Measurements from ENCODE around the gene VPS26C. TPM values are rescaled to one million over a fixed set of nuclear protein-coding genes. Genes with fewer than 3 reads are reported as not detected.

The VPS26C gene
- total and polyA plus RNA-seq, 10 of the 15 experiments (the other 5 are each of a cell fraction or from before 2014, with no cell fraction given) = 32.5 to 65.1 (median 48.0) TPM

- no peak overlapping the region for H3K4me3 ChIP-seq
- TF ChIP-seq BCL3 (IDR thresholded peaks at IDR 0.05; ENCODE audit: borderline replicate concordance, insufficient read depth, low read depth, low read length, poor library complexity, severe bottlenecking) = no peak
- TF ChIP-seq POLR2A (IDR thresholded peaks at IDR 0.05; ENCODE audit: low read depth, low read length) = no peak
- TF ChIP-seq RELB (IDR thresholded peaks at IDR 0.05; ENCODE audit: low read depth) = no peak
- no peak for TF ChIP-seq CTCF (IDR thresholded peaks at IDR 0.05 in 2 of 3, conservative IDR thresholded peaks at IDR 0.05 in 1 of 3; ENCODE audit: control insufficient read depth in 2 of 3, extremely low read depth in 1 of 3, insufficient read depth in 1 of 3, low read depth in 3 of 3, low read length in 3 of 3)
- no peak for TF ChIP-seq CHD2 (IDR thresholded peaks at IDR 0.05; ENCODE audit: borderline replicate concordance, low read depth, low read length)
- no peak for TF ChIP-seq CHD1 (IDR thresholded peaks at IDR 0.05; ENCODE audit: low read depth, low read length)
- no peak for TF ChIP-seq GABPA (IDR thresholded peaks at IDR 0.05; ENCODE audit: low read depth)
- no peak for TF ChIP-seq IRF5 (IDR thresholded peaks at IDR 0.05; ENCODE audit: borderline replicate concordance)
- TF ChIP-seq TBL1XR1 (IDR thresholded peaks at IDR 0.05; ENCODE audit: low read depth, low read length) = no peak
- TF ChIP-seq SIX5 (IDR thresholded peaks at IDR 0.05; ENCODE audit: low read depth, low read length, severe bottlenecking) = no peak
- no peak for TF ChIP-seq MEF2A (IDR thresholded peaks at IDR 0.05; ENCODE audit: insufficient read depth, low read depth, low read length)
- TF ChIP-seq SMC3 (IDR thresholded peaks at IDR 0.05; ENCODE audit: borderline replicate concordance, low read length) = no peak
- TF ChIP-seq NR2F1 (conservative IDR thresholded peaks at IDR 0.05) = no peak
- no peak for TF ChIP-seq POU2F2 (IDR thresholded peaks at IDR 0.05; ENCODE audit: borderline replicate concordance, low read depth, low read length)
- TF ChIP-seq MYC (IDR thresholded peaks at IDR 0.05; ENCODE audit: insufficient read depth, insufficient read length, insufficient replicate concordance, low read length, severe bottlenecking) = no peak
- no peak for TF ChIP-seq JUND (IDR thresholded peaks at IDR 0.05; ENCODE audit: low read depth, low read length)
- in situ Hi-C loops (cut with MboI) (no loop called here), intact Hi-C loops (cut with micrococcal nuclease; ENCODE audit: unreplicated experiment) (no loop called here)
- no peaks in the 10 kb centered on the region for H3K79me2 ChIP-seq (ENCODE audit: control insufficient read depth, insufficient read depth, low read length)
- no peak overlapping the region for H2AFZ ChIP-seq (ENCODE audit: control insufficient read depth, low read depth, low read length)
- ChIA-PET POLR2A (interaction anchor here (0.7 kb wide), 1 partner anchor 298 kb away, joined by 3 read pairs; no protein-coding TSS in a partner anchor), SMC1A (ENCODE audit: uncharacterized antibody, unreplicated experiment) (interaction anchor here (0.7 kb wide), 1 partner anchor 8 kb away, joined by 3 read pairs; no protein-coding TSS in a partner anchor), CTCF (no interaction called here), RAD21 (ENCODE audit: unreplicated experiment) (no interaction called here)
- WGBS (ENCODE audit: insufficient coverage, insufficient replicate concordance, low lambda C conversion rate, missing lambda C conversion rate) = 100% methylated on average over 4 of the region's 4 CpGs
- no peaks in the 10 kb centered on the region for H3K4me1 ChIP-seq (ENCODE audit: control insufficient read depth, insufficient read depth, low read length)
- BruUV-seq (replicated peaks) = no TSS peak
- no peak overlapping the region for H3K9ac ChIP-seq (ENCODE audit: control insufficient read depth, insufficient read depth, low read length)
- FAIRE-seq = no peak
- H3K9me3 ChIP-seq (replicated peaks; ENCODE audit: control insufficient read depth, insufficient read depth, low read length) = no peaks in the 10 kb centered on the region
- no peaks in the 10 kb centered on the region for H4K20me1 ChIP-seq (ENCODE audit: control insufficient read depth, insufficient read depth)
- no peaks in the 10 kb centered on the region for H3K27me3 ChIP-seq (replicated peaks in 1 of 2; ENCODE audit: control insufficient read depth in 2 of 2, insufficient read depth in 2 of 2, low read length in 1 of 2)
- peaks cover 13 to 32% of the 10 kb centered on the region in 2 experiments for H3K36me3 ChIP-seq (ENCODE audit: control insufficient read depth in 2 of 2, insufficient read depth in 2 of 2, low read length in 1 of 2)
- no peak overlapping the region for H3K27ac ChIP-seq (ENCODE audit: control insufficient read depth, insufficient read depth)
- DNase-seq (ENCODE audit: low read depth, low spot score) = no peak
- H3K4me2 ChIP-seq (ENCODE audit: control insufficient read depth, insufficient read depth) = no peak overlapping the region
- ATAC-seq = no peak
These were observed 69.4 kb downstream of the VPS26C start for GRCh38 chr21:37197746-37198145.
